Stimulated activated CD8-positive, alpha-beta memory T cell treated with anti-CD3 and anti-CD28 coated beads, Interleukin-4, amount 100 ng/mL, for 1 hour (primary cell): ENCODE results near the gene TTC36.
"Not testable (repeated sequence)": the region's sequence is repeated elsewhere in the genome, so short reads cannot be mapped to it uniquely, and the experiment has no call there.

Experiments
- DNase-seq, 2 donors: peaks; one replicate each; pipeline ENCODE4 v3.0.0-alpha.2; 2020; ENCODE audit warnings: low read depth in 2 of 2, low spot score in 1 of 2

The TTC36 gene

GRCh38 chr11:118532091-118532490, 4.8 kb downstream of the TTC36 start:
- no peak for DNase-seq

GRCh38 chr11:118532852-118533768, 5.8 kb downstream of the TTC36 start:
- DNase-seq, result no peak

GRCh38 chr11:118533769-118534729, 6.8 kb downstream of the TTC36 start:
- no peak for DNase-seq

GRCh38 chr11:118535261-118535660, 8.0 kb downstream of the TTC36 start:
- DNase-seq, result no peak

- no peak for DNase-seq
These were observed 9.5 kb downstream of the TTC36 start for GRCh38 chr11:118536726-118537125.

GRCh38 chr11:118537409-118537980, 10.2 kb downstream of the TTC36 start:
- DNase-seq, result no peak

- no peak for DNase-seq
These were observed 16.9 kb downstream of the TTC36 start for GRCh38 chr11:118544010-118544646.

GRCh38 chr11:118544647-118545010, 17.4 kb downstream of the TTC36 start:
- no peak for DNase-seq

- no peak for DNase-seq
These were observed 18.3 kb downstream of the TTC36 start for GRCh38 chr11:118545533-118545932.

- DNase-seq, result no peak
These were observed 19.9 kb downstream of the TTC36 start for GRCh38 chr11:118547132-118547531.

GRCh38 chr11:118552341-118552740, 25.1 kb downstream of the TTC36 start:
- no peak for DNase-seq

GRCh38 chr11:118560806-118561205, 33.5 kb downstream of the TTC36 start:
- DNase-seq, result no peak

- DNase-seq, result no peak
These were observed 37.8 kb downstream of the TTC36 start for GRCh38 chr11:118565051-118565450.

- no peak for DNase-seq
These were observed 42.4 kb downstream of the TTC36 start for GRCh38 chr11:118569670-118570069.

GRCh38 chr11:118570787-118571186, 43.5 kb downstream of the TTC36 start:
- DNase-seq, result no peak

- not testable (repeated sequence) for DNase-seq
These were observed 44.4 kb downstream of the TTC36 start for GRCh38 chr11:118571701-118572060.

- DNase-seq, result peak; percentile 48 to 61
These were observed 45.0 kb downstream of the TTC36 start, which contains the start of gene ARCN1 for GRCh38 chr11:118572061-118572980. ARCN1 (plus strand) TSS chr11:118572409; CDS start chr11:118572548, 139 bp downstream.

GRCh38 chr11:118572981-118573550, 45.8 kb downstream of the TTC36 start:
- no peak for DNase-seq

- DNase-seq, result no peak
These were observed 47.4 kb downstream of the TTC36 start for GRCh38 chr11:118574636-118575035.
